ENCODE results near the gene CFL1.

DNA sequence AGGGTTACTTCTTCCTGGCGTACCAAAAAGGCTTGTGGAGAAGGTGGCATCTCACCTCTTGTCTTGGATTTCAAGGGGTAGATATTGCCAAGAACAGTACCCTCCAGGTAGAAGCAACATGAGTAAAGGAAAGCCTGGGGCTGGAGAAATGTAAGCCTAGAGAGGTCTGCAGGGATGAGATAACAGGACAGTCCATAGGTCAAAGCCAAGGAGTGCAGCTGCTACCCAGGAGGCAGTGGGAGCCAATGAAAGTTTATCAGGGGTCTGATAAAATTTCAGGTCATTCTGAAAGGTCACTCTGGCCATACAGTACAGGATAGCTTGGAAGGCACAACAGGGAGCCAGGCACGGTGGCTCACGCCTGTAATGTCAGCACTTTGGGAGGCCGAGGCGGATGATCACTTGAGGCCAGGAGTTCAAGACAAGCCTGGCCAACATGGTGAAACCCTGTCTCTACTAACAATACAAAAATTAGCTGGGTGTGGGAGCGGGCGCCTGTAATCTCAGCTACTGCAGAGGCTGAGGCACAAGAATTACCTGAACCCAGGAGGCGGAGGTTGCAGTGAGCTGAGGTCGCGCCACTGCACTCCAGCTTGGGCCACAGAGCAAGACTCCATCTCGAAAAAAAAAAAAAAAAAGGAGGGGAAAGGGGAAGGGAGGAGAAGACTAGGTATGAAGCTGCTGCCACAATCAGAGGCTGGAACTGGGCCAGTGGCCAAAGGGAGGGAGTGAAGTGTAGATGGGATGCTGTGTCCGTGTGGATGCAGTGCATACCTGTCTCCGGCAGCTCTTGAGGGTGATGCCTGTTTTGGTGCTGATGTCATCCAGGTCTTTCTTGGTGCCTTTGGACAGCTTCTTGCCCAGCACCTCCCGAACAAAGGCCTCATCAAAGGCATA lies 29.1 kb upstream of the CFL1 start:
- TF ChIP-seq, protein P1, sequence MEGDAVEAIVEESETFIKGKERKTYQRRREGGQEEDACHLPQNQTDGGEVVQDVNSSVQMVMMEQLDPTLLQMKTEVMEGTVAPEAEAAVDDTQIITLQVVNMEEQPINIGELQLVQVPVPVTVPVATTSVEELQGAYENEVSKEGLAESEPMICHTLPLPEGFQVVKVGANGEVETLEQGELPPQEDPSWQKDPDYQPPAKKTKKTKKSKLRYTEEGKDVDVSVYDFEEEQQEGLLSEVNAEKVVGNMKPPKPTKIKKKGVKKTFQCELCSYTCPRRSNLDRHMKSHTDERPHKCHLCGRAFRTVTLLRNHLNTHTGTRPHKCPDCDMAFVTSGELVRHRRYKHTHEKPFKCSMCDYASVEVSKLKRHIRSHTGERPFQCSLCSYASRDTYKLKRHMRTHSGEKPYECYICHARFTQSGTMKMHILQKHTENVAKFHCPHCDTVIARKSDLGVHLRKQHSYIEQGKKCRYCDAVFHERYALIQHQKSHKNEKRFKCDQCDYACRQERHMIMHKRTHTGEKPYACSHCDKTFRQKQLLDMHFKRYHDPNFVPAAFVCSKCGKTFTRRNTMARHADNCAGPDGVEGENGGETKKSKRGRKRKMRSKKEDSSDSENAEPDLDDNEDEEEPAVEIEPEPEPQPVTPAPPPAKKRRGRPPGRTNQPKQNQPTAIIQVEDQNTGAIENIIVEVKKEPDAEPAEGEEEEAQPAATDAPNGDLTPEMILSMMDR (IDR thresholded peaks at IDR 0.05), result no peak
- TF ChIP-seq POLR2AphosphoS5 (IDR thresholded peaks at IDR 0.05; ENCODE audit: low read depth, low read length), result no peak
- TF ChIP-seq, protein P2, sequence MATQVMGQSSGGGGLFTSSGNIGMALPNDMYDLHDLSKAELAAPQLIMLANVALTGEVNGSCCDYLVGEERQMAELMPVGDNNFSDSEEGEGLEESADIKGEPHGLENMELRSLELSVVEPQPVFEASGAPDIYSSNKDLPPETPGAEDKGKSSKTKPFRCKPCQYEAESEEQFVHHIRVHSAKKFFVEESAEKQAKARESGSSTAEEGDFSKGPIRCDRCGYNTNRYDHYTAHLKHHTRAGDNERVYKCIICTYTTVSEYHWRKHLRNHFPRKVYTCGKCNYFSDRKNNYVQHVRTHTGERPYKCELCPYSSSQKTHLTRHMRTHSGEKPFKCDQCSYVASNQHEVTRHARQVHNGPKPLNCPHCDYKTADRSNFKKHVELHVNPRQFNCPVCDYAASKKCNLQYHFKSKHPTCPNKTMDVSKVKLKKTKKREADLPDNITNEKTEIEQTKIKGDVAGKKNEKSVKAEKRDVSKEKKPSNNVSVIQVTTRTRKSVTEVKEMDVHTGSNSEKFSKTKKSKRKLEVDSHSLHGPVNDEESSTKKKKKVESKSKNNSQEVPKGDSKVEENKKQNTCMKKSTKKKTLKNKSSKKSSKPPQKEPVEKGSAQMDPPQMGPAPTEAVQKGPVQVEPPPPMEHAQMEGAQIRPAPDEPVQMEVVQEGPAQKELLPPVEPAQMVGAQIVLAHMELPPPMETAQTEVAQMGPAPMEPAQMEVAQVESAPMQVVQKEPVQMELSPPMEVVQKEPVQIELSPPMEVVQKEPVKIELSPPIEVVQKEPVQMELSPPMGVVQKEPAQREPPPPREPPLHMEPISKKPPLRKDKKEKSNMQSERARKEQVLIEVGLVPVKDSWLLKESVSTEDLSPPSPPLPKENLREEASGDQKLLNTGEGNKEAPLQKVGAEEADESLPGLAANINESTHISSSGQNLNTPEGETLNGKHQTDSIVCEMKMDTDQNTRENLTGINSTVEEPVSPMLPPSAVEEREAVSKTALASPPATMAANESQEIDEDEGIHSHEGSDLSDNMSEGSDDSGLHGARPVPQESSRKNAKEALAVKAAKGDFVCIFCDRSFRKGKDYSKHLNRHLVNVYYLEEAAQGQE (IDR thresholded peaks at IDR 0.05; ENCODE audit: insufficient read depth in 1 of 2, low read depth in 2 of 2, low read length in 1 of 2), result no peak

Measured in Panc1 (cell line).